Breast epithelium (tissue), 4 donors: ENCODE data around the gene FLII. TPM values are rescaled to one million over a fixed set of nuclear protein-coding genes. Genes with fewer than 3 reads are reported as not detected.

Experiments used
- DNase-seq, 2 donors: peaks; one replicate each; pipeline ENCODE4 v3.0.0-alpha.2; 2019; ENCODE audit warnings: low spot score in 2 of 2
- H3K27ac ChIP-seq, 2 donors: fragments of 200-600 bp; sonication (generic) in 1 of 2; one replicate each; pipeline ENCODE4 v1.5.1; 2016 to 2019; ENCODE audit warnings: mild to moderate bottlenecking in 1 of 2
- H3K27me3 ChIP-seq, 2 donors: fragments of 200-600 bp; sonication (generic) in 1 of 2; one replicate each; pipeline versions ENCODE4 v1.5.1 to v1.6.0; 2017 to 2019; ENCODE audit warnings: control low read depth in 1 of 2, mild to moderate bottlenecking in 1 of 2
- H3K36me3 ChIP-seq: fragments of 200-600 bp; one replicate; pipeline ENCODE4 v1.5.1; 2019
- H3K4me1 ChIP-seq, 2 donors: fragments of 200-600 bp; sonication (generic); one replicate each; pipeline ENCODE4 v1.5.1; 2016 to 2019; ENCODE audit warnings: control low read depth in 1 of 2
- H3K4me3 ChIP-seq, 3 donors: fragments of 200-600 bp; sonication (generic); 1 replicate in 2 of 3; 2 replicates in 1 of 3; pipeline ENCODE4 v1.5.1; 2016 to 2019; ENCODE audit warnings: mild to moderate bottlenecking in 3 of 3, moderate library complexity in 2 of 3
- H3K9me3 ChIP-seq, 2 donors: fragments of 200-600 bp; sonication (generic) in 1 of 2; one replicate each; pipeline ENCODE4 v1.5.1; 2016 to 2019; ENCODE audit warnings: control low read depth in 1 of 2
- CTCF ChIP-seq, 3 donors: fragments of 450-650 bp; IDR thresholded peaks; one replicate each; pipeline ENCODE4 v1.5.1; 2016 to 2017; ENCODE audit warnings: antibody characterized with exemption in 3 of 3, mild to moderate bottlenecking in 3 of 3, moderate library complexity in 3 of 3
- POLR2A ChIP-seq: fragments of 450-650 bp; IDR thresholded peaks from one replicate; pipeline ENCODE4 v1.6.1; 2016; ENCODE audit warnings: antibody characterized with exemption, mild to moderate bottlenecking, moderate library complexity
- POLR2AphosphoS5 ChIP-seq, 3 donors: sonication (generic); formaldehyde crosslinking; IDR thresholded peaks; one replicate each; pipeline ENCODE4 v1.6.1; 2017; ENCODE audit warnings: antibody characterized with exemption in 3 of 3
- intact Hi-C: fragments of 100-400 bp; cut with DNase I; formaldehyde crosslinking; loops from one replicate; pipeline ENCODE4 v1.15.1; 2023; ENCODE audit warnings: low total_unique reads
- total RNA-seq, 3 donors: library from RNA; depleted of rRNA; stranded (reverse); fragments of >200 nt; gene quantifications; one replicate each; pipeline ENCODE4 v1.1.0, GENCODE V29; 2016

FLII gene
- total RNA-seq, 3 donors from 2014 or later = 235 to 298 (median 293) TPM

GRCh38 chr17:18254888-18255649, 3.5 kb downstream of the FLII start:
- Histone ChIP-seq H3K4me1 (peaks cover 6 to 8% of the 10 kb centered on the region in 2 donors), H3K36me3 (peaks cover 7% of the 10 kb centered on the region), H3K9me3 (no peaks in the 10 kb centered on the region), H3K27me3 (no peaks in the 10 kb centered on the region), H3K27ac (no peak overlapping the region), H3K4me3 (no peak overlapping the region)
- no peak for TF ChIP-seq CTCF (IDR thresholded peaks at IDR 0.05)
- no peak for TF ChIP-seq POLR2AphosphoS5 (IDR thresholded peaks at IDR 0.05)
- TF ChIP-seq POLR2A = no peak
- intact Hi-C loops = no loop called here
- DNase-seq = no peak

- H3K9me3 ChIP-seq = no peaks in the 10 kb centered on the region
These were observed 4.4 kb downstream of the FLII start for GRCh38 chr17:18253947-18254821.

GRCh38 chr17:18253187-18253884, 5.2 kb downstream of the FLII start:
- H3K27me3 ChIP-seq = no peaks in the 10 kb centered on the region
- H3K4me3 ChIP-seq = no peak overlapping the region
- H3K4me1 ChIP-seq = peaks cover 6 to 8% of the 10 kb centered on the region in 2 donors
- TF ChIP-seq POLR2A (no peak), POLR2AphosphoS5 (IDR thresholded peaks at IDR 0.05) (no peak), CTCF (IDR thresholded peaks at IDR 0.05) (no peak)
- no peak overlapping the region for H3K27ac ChIP-seq
- no peaks in the 10 kb centered on the region for H3K9me3 ChIP-seq
- intact Hi-C loops = no loop called here
- H3K36me3 ChIP-seq = peaks cover 7% of the 10 kb centered on the region
- DNase-seq = peak; percentile 45 to 85

More at GRCh38 chr17:18253947-18254821, 4.4 kb downstream of the FLII start:
- Histone ChIP-seq H3K27me3 (no peaks in the 10 kb centered on the region), H3K36me3 (peaks cover 7% of the 10 kb centered on the region), H3K27ac (no peak overlapping the region), H3K4me3 (no peak overlapping the region), H3K4me1 (peaks cover 6 to 8% of the 10 kb centered on the region in 2 donors)
- intact Hi-C loops = no loop called here
- no peak for DNase-seq
- TF ChIP-seq POLR2AphosphoS5 (IDR thresholded peaks at IDR 0.05) (no peak), CTCF (IDR thresholded peaks at IDR 0.05) (no peak), POLR2A (no peak)

GRCh38 chr17:18252160-18252559, 6.4 kb downstream of the FLII start:
- no peak for TF ChIP-seq POLR2AphosphoS5 (IDR thresholded peaks at IDR 0.05)
- no peak for TF ChIP-seq CTCF (IDR thresholded peaks at IDR 0.05)
- no peak for TF ChIP-seq POLR2A
- Histone ChIP-seq H3K36me3 (peaks cover 7% of the 10 kb centered on the region), H3K4me3 (no peak overlapping the region), H3K4me1 (peaks cover 5 to 6% of the 10 kb centered on the region in 2 donors), H3K27me3 (no peaks in the 10 kb centered on the region), H3K27ac (no peak overlapping the region), H3K9me3 (no peaks in the 10 kb centered on the region)
- DNase-seq = no peak
- intact Hi-C loops = no loop called here
